Limb (tissue), 2 donors: ENCODE data around the gene MEGF6.

Source experiments
- DNase-seq, 2 donors: peaks; one replicate each; pipeline ENCODE4 v3.0.0-alpha.2; 2016; ENCODE audit errors: extremely low spot score in 2 of 2

Gene MEGF6

GRCh38 chr1:3645666-3646355 lies 34.5 kb upstream of the MEGF6 start:
- DNase-seq, result no peak

- DNase-seq, result no peak
Observed at GRCh38 chr1:3645247-3645646, 33.9 kb upstream of the MEGF6 start.

- no peak for DNase-seq
Observed at GRCh38 chr1:3644273-3644672, 33.0 kb upstream of the MEGF6 start.

- no peak for DNase-seq
Observed at GRCh38 chr1:3642919-3643675, 31.8 kb upstream of the MEGF6 start.

DNA sequence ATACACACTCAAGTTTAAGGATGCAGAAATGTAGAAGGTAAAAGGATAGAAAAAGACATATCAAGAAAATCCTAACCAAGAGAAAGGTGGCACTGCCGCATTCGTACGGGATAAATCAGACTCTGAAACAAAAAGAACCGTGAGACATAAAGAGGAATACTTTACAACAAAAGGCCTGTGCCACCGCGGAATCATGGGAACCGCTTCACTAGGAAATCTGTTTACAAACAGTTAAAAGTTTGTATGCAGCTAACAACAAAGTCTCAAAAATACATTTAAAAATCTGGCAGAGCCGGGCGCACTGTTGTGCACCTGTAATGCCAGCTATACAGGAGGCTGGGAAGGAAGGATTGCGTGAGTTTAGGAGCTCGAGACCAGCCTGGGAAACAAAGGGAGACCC lies 30.5 kb upstream of the MEGF6 start:
- DNase-seq, result no peak

- no peak for DNase-seq
Observed at GRCh38 chr1:3641046-3641760, 29.9 kb upstream of the MEGF6 start.

DNA sequence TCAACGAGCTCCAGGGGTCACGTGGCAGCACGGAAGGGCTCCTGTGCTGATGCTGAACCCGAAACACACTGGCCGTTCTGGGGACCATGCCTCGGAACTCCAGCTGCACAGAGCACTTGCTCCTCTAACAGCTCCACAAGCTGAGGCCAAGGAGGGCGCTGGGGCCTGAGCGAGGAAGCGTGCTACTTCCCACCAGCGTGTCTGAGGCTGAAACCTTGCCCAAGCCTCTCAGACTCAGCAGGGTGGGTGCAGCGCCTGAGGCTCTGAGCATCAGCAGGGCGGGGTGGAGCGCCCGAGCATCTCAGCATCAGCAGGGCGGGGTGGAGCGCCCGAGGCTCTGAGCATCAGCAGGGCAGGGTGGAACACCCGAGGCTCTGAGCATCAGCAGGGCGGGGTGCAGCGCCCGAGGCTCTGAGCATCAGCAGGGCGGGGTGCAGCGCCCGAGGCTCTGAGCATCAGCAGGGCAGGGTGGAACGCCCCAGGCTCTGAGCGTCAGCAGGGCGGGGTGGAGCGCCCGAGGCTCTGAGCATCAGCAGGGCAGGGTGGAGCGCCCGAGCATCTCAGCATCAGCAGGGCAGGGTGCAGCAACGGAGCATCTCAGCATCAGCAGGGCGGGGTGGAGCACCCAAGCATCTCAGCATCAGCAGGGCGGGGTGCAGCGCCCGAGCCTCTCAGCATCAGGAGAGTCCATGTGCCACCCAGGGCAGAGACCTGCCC lies 29.0 kb upstream of the MEGF6 start:
- DNase-seq, result no peak

- no peak for DNase-seq
Observed at GRCh38 chr1:3639397-3639911, 28.1 kb upstream of the MEGF6 start.

DNA sequence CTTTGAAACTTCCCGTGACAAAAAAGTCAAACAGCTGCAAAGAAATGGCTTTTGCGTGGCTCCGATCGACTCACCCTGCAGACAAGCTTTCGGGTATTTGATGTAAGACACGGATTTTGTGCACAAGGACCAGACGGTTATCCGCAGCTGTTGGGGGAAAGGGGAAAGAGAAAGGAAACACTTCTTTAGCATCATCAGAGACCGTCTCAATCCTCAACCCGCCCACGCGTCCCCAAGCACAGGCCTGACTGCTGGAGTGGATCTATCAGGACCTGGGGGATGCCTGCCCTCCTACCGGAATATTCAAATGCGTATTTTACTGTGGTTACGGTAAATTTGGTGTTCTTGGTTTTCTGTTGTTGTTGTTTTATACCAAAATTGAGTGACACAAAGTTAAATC lies 27.4 kb upstream of the MEGF6 start:
- no peak for DNase-seq

- no peak for DNase-seq
Observed at GRCh38 chr1:3638027-3638426, 26.7 kb upstream of the MEGF6 start.

- DNase-seq, result no peak
Observed at GRCh38 chr1:3636531-3636930, 25.2 kb upstream of the MEGF6 start.

DNA sequence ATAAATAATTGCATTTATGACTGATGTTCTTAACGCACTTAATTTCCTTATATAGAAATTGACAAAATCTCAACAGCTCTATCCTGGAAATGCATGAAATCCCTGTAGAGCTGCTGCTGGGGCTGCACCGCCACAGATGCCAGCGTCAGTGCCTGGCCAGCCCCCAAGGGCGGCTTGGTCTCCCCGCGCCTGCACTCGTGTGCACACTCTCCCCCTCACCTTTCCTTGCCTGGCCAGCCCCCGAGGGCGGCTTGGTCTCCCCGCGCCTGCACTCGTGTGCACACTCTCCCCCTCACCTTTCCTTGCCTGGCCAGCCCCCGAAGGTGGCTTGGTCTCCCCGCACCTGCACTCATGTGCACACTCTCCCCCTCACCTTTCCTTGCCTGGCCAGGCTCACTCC lies 24.8 kb upstream of the MEGF6 start:
- no peak for DNase-seq

GRCh38 chr1:3634059-3634800 lies 22.9 kb upstream of the MEGF6 start:
- no peak for DNase-seq

DNA sequence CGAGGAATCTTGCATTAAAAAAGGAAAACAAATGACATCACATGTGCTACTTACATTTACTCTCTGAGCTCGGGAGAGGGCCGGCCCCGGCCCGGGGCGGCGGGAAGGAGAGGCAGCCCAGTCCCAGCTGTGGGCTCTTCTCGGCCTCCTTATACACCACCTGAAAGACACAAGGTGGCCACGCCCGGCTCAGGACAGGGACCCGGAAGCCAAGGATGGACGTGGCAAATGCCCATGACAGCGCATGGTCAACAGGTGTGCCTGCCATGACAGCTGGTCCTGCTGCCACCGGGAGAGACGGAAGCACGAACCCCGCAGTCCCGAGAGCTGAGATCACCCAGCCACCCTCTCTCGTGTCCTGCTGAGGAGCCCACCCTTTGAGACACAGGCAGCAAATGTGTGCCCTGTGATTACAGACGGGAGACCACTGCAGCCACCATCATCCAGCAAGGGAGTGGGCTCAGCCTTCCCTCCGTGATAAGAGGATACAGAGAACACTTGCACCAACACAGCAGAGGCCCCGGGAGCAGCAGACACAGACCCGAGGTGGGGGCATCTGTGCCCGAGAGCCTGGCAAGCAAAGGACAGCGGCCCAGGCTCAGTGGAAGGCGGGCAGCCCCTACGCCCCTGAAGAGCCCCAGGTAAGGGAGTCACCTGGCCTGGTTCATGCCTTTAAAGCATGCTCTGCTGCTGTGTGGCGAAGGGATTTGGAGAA lies 22.2 kb upstream of the MEGF6 start:
- no peak for DNase-seq

DNA sequence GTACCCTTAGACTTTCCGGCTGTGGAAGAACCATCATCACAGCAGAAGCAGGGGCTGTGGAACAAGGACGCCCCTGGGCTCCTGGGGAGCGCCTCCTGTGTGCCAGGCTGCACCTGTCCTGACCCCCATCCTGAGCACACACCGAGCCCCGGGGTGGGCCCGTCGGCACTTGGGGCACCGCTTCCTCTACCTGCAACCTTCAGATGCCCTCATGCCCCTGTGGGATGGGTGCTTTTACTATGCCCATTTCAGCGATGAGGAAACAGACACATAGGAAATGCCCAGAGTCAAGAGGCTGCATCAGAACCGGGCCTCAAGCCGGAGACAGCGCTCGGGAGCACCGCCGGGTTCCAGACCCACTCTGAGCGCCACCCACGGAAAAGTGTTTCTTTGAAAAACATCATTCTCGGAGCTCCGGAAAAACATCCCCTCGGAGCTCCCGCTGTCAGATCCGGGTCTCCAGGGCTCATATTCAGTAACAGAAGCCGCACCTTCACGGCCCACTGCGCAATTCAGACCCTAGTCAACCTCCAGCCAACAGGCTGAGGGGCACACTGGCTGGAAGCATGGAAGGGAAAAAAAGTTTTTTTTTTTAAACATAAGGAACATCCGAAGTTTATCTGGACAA lies 21.5 kb upstream of the MEGF6 start:
- no peak for DNase-seq

GRCh38 chr1:3632298-3632697 lies 21.0 kb upstream of the MEGF6 start:
- no peak for DNase-seq

GRCh38 chr1:3631320-3632260 lies 20.3 kb upstream of the MEGF6 start:
- no peak for DNase-seq

GRCh38 chr1:3630914-3631313 lies 19.6 kb upstream of the MEGF6 start:
- no peak for DNase-seq

GRCh38 chr1:3630161-3630611 lies 18.9 kb upstream of the MEGF6 start:
- DNase-seq, result no peak
